ENCODE data around the gene GGT6.
"Not testable (repeated sequence)": the region's sequence is repeated elsewhere in the genome, so short reads cannot be mapped to it uniquely, and the experiment has no call there.

The GGT6 gene, protein sequence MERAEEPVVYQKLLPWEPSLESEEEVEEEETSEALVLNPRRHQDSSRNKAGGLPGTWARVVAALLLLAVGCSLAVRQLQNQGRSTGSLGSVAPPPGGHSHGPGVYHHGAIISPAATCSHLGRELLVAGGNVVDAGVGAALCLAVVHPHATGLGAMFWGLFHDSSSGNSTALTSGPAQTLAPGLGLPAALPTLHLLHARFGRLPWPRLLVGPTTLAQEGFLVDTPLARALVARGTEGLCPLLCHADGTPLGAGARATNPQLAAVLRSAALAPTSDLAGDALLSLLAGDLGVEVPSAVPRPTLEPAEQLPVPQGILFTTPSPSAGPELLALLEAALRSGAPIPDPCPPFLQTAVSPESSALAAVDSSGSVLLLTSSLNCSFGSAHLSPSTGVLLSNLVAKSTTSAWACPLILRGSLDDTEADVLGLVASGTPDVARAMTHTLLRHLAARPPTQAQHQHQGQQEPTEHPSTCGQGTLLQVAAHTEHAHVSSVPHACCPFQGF

DNA sequence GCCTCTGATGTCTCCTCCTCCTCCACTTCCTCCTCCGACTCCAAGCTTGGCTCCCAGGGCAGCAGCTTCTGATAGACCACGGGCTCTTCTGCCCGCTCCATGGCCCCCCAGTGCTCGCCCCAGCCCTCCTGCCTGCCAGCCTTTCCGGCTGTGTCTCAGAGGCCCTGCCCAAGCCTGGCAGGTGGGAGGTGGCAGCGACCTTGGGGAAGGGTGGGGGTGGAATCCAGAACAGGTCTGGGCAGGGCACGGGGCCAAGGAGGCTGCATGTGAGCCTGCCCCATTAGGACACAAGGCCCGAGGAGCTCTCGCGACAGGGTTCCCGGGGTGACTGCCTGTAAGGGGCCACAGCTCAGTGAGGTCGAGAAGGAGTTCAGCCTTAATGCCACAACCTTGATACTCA lies at the start of gene GGT6:
TSS of gene GGT6 (minus strand) at position 157 of the 400 bp plus-strand sequence. CDS start at position 101, 56 bp downstream.
- DNase-seq: peak; percentile 62

DNA sequence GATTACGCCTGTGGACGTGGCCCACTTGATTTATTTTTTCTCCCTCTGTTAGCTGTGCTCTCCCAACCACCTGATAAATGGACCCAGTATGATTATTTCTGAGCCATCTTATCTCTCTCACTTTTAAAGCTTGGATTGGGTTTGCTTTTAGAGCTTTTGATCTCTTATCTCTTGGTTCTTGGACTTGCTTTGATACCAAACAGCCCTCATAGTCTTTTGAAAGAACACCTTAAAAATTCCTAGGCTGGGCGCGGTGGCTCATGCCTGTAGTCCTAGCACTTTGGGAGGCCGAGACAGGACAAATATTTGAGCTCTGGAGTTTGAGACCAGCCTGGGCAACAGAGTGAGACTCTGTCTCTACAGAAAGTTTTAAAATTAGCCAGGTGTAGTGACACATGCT lies 49.8 kb upstream of the GGT6 start:
- no peak for DNase-seq

DNA sequence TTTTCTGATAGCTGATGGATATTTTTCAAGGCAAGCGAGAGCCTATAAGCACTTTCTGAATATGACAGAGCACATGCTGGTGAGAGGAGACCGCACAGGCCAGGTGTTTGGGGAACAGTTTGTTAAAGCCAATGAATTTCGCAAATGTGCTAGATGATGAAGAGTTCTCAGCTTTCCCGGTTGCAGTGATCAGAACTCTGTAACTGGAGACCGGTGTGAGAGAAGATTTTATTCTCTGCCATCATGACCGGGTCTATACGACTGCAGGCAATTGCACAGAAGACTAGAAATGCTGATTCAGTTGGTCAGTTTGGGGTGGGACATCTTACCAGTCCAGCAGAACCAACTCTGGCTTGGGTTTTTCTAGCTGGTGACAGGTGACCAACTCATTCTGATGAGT lies 49.4 kb upstream of the GGT6 start:
- no peak for DNase-seq

DNA sequence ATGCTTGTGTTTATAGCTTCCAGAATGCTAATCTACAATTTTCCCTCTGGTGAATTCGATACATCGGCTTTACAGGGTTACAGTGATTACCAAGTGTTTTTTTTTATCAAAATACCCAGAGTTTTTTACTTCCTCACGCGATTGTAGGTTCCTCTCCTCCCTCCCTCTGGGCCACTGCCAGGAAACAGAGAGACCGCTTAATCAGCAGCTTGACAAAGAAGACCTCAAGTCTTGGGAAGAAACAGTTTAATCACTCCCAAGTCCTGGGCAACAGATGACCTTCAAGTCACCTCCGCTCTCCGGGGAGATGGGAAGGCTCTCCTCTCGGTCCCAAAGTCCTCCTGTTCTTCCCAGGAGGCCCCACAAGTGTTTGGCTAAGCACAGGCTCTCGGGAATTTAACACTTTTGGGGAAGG lies 47.4 kb upstream of the GGT6 start:
- DNase-seq: peak; percentile 10

DNA sequence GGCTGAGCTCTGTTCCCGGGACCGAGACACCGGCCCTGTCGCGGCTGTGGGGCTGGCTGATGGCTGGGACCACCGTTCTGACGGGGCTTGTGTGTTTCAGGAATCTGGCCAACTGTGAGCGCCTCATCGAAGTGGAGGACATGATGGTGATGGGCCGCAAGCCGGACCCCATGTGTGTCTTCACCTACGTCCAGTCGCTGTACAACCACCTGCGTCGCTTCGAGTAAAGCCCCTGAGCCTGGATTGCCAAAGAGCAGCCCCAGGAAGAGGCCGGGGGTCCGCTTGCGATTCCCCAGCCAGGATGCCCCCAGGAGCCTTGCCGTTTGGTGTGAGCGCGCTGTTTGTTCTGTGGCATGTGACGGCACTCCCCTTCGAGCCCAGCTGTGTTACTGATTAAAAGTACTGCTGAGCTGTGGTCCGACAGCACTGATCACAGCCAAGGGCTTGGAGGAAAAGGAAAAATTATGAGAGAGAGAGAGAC lies 46.9 kb upstream of the GGT6 start:
- no peak for DNase-seq

DNA sequence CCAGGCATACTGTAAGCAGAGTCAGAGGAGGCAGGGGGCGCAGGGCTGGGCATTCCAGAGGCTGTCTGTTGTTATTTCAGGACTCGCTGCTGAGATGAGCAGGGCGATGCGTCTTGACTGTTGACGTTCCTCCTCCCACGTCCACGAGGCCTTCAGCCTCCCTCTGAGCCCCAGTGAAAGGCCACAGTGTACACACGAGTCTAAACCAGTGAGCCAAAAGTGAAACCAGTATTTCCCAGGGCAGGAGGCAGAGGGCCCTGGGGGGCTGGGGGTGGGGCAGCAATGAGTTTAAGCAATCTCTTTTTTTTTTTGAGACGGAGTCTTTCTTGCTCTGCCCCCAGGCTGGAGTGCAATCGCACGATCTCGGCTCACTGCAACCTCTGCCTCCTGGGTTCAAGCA lies 45.4 kb upstream of the GGT6 start:
- no peak for DNase-seq

DNA sequence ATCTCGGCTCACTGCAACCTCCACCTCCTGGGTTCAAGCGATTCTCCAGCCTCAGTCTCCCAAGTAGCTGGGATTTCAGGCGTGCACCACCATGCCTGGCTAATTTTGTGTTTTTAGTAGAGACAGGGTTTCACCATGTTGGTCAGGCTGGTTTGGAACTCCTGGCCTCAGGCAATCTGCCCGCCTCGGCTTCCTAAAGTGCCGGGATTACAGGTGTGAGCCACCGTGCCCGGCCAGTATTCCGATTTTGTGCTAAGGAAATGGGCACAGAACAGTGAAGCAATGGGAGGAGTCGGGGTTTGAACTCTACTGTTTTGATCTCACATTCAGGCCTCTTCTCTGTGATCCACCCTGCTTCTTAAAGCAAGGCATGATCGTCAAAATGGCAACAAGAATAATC lies 44.4 kb upstream of the GGT6 start:
- DNase-seq: not testable (repeated sequence)

DNA sequence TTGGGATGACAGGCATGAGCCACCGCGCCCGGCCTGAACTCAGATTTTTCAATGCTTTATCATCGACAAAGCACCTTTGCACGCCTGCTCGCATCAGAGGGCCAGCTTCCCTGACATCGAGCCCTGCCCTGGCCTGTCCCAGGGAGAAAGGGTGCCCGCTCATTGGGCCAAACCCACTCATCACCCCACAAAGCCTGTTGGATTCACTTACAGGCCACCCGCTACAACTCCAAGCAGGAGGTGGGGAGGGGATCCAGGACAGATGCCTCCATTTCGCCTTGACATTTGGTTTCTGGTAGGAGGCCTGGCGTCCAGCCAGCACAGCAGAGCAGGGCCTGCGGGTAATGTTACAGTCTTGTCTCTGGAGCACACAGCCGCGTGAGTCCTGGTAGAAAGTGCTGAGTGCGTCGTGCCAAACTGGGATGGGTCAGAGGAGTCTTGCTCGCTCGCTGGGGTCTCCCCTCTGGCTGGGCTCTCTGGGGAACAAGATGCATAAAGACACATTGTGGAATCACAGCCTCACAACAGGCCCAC lies 43.8 kb upstream of the GGT6 start:
- DNase-seq: peak; percentile 88

DNA sequence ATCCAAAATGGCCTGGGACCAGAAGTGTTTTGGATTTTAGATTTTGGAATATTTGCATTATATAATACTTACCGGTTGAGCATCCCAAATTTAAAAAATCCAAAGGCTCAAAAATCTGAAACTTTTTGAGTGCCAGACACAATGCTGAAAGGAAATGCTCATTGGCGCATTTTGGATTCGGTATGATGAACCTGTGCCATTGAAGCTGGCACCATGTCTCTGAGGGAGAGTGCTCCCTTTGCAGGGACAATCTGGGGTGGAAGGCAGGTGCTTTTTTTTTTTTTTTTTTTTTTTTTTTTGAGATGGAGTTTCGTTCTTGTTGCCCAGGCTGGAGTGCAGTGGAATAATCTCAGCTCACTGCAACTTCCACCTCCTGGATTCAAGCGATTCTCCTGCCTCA lies 41.7 kb upstream of the GGT6 start:
- no peak for DNase-seq

DNA sequence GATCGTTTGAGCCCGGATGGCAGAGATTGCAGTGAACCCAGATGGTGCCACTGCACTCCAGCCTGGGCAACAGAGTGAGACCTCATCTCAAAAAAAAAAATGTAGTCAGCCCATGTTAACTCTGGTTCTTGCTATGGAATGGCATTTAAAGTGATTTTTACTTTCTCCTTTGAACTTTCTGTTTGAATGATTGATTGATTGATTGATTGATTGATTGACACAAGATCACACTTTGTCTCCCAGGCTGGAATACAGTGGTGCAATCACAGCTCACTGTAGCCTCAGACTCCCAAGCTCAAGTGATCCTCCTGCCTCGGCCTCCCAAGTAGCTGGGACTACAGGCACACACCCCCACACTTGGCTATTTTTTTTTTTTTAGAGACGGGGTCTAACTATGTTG lies 40.9 kb upstream of the GGT6 start:
- DNase-seq: no peak

DNA sequence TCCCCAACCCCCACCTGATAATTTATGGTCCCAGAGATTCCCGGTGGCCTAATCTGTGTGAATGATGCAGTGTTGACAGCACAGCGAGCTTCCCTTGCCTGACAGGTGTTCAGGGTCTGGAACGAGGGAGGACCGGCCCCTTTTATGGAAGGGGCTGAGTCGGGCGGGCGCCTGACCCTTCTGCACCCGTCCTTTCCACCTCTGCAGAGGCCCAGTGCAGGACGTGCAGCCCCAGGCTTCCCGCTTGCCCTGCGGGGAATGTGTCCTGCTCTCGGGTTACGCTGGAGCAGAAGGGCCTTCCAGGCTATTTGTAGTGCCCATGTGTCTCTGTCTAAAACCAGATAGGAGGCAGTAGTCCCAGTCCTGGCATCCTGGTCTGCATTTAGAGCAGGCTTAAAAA lies 40.2 kb upstream of the GGT6 start:
- no peak for DNase-seq

DNA sequence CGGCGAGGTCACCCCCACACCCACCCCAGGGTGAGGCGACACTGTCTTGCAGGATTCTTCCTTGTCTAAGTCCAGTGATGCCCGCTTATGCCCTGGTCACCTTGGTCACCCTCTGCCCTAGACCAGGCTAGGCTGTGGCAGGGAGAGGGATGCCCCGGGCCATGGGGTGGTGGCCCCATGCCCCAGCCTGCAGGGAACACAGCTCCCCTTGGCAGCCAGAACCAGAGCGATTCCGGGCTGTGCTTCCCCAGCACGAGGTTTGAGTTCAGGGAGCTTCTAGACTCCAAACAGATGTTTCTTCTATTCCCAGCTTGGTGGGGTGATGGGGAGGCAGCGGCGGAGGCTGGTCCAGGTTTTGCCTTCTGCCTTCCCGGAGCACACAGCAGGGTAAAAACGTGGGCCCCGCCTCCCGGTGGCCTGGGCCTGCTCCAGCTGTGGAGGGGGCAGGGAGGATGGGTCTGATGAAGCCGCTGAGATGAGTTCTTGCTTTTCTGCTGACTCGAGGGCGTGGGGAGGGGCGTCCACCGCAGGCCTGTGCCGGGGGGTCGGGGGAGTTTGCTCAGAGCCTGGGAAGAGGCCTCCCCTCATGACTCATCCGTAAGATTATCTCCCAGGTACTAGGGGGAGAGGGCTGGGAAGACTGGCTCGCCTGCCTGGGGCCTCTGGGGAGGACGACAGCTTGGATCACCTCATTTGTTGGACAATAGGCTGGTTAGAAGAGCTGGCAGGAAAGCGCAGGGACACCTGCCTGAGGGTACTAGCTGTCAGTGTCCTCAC lies 39.3 kb upstream of the GGT6 start:
- DNase-seq: no peak

DNA sequence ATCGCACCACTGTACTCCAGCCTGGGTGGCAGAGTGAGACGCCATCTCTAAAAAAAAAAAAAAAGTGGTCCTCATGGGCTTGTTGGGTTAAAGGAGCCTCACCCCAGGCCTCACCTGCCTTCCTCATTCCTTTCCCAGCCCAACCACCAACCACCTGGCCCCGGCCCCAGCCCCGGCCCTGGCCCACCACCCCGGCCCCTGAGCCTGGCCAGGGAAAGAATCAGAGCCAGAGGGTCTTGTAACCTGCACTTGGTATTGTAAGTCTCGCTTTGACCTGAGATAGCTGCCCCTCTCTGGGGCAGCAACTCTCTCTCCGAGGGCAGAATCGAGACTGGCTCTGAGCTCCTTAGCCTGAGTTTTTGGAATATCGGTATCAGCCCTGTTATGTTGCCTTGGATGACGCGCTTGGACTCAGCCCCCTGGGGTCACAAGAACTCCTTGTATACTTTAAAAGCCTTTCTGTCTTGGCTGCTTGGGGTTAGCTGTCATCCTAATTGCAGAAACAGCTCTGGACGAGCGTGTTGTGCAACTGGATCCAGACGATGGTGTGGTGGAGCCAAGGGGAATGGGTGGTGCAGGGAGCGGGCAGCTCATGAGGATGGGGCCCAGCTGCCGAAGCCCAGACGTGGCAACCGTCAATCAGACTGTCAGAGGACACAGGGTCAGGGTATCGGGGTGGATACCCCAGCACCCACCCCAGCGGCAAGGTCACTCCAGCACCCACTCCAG lies 38.6 kb upstream of the GGT6 start:
- DNase-seq: no peak

DNA sequence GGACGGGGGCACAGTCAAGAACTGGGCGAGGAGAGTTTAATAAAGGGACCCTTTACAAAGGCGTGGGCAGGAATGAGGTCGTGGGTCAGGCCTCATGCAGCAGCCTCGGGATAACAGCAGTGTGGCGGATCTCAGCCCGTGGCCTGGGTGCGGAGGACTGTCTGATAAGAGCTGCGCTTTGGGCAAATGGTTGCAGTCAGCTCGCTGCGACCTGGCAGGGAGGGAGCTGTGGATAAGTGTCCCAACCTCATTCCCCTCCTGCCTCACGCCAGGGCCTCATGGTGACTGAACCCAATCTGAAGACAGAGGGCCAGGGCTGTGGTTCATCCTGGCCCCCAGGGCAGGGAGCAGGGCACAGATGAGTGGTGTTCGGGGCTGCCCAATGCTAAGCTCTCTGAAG lies 37.6 kb upstream of the GGT6 start:
- no peak for DNase-seq

DNA sequence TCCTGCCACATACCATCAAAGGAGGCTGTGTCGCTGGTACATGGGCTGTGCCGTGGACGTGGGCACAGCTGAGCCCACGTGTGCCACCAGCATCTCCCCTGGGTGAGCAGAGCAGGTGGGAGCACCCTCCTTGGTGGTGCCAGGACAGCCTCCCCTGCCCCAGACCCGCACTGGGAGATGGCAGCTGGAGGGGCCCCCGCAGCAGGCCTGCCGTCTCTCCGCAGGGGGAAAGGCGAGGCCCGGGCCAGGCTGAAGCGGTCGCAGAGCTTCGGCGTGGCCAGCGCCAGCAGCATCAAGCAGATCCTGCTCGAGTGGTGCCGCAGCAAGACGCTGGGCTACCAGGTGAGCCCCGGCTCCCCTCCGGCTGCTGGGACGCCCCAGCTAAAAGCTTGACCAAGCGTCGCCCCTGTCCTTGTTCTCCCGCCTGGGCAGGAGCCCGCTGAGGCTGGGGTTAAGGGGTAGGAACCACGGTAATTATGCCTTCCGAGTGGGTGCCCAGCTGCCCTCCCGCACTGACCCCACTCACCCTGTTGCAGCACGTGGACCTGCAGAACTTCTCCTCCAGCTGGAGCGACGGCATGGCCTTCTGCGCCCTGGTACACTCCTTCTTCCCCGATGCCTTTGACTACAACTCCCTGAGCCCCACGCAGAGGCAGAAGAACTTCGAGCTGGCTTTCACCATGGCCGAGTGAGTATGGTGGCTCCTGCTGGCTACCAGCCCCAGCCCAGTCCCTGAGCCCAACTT lies 36.4 kb upstream of the GGT6 start:
- no peak for DNase-seq

DNA sequence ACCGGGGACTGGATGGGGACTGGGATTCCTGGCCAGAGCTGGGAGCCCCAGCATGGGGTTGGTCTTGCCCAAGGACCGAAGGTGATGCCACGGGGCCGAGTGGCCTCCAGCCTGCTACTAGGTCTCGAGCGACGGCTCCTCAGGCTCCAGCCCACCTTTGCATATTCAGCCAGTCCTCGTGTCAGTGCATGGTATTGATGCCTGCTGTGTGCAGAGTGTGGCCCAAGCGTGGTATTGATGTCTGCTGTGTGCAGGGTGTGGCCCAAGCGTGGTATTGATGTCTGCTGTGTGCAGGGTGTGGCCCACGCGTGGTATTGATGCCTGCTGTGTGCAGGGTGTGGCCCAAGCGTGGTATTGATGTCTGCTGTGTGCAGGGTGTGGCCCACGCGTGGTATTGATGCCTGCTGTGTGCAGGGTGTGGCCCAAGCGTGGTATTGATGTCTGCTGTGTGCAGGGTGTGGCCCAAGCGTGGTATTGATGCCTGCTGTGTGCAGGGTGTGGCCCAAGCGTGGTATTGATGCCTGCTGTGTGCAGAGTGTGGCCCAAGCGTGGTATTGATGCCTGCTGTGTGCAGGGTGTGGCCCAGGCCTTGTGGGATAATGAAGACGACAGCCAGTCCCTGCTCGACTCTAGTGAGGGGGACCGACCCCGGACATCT lies 35.4 kb upstream of the GGT6 start:
- not testable (repeated sequence) for DNase-seq

DNA sequence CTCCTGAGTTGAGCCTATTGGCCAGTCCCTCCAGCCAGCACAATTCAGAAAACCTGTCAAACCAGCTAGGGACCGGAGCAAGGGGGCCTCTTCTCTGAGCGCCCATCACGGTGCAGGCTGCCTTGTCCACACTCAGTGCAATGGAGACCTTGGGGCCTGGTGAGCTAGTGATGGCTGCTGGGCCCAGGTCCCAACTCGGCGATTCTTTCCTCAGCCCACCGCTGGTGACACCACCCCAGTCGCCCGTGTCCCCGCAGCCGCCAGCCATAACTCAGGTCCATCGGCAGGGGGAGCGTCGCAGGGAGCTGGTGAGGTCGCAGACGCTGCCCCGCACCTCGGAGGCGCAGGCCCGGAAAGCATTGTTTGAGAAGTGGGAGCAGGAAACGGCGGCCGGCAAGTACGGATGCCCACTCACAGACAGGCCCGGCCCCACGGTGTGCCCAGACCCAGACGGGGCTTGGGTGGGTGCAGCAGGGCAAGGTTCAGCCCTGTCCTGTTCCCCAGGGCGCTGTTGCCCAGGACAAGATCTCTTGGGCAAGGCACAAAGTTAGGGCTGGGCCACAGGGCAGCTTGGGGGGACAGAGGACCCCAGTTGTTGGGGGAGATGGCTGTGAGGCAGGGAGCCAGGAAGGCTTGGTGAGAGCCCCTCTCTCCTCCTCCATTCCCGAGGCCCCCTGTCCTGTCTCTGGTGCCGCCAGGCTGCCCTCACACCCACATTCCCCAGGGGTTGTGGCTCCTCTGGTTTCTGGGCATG lies 34.7 kb upstream of the GGT6 start:
- no peak for DNase-seq

DNA sequence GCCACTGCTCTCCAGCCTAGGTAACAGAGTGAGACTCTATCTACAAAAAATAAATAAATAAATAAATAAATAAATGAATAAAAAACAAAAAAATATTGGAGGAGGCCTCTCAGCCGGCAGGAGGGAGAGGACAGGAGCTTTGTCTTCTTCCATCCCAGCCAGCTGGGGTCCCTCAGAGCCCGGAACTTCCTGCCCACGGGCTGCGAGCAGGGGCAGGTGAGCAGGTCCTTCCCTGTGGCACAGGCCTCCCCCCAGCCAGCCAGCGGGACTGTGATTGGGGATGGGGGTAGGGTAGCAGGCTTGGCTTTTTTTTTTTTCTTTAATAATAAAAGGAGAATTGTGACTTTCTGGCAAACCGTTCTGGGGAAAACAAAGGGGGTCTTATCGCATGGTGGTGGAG lies 34.0 kb upstream of the GGT6 start:
- DNase-seq: no peak

DNA sequence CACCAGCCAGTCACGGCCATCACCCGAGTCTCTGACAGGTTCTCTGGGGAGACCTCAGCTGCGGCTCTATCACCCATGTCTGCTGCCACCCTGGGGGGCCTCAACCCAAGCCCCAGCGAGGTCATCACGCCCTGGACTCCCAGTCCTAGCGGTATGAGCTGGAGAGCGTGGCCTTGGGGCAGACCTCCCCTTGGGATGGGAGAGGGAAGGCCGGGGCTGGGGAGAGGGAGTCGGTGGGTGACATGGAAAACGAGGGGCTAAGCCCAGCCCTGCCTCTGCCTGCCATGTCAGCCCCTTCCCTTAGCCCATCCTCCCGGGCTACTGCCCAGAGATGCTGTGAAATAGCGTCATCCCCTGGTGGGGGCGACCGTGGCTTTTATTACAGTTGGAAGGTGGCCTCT lies 32.6 kb upstream of the GGT6 start:
- no peak for DNase-seq

DNA sequence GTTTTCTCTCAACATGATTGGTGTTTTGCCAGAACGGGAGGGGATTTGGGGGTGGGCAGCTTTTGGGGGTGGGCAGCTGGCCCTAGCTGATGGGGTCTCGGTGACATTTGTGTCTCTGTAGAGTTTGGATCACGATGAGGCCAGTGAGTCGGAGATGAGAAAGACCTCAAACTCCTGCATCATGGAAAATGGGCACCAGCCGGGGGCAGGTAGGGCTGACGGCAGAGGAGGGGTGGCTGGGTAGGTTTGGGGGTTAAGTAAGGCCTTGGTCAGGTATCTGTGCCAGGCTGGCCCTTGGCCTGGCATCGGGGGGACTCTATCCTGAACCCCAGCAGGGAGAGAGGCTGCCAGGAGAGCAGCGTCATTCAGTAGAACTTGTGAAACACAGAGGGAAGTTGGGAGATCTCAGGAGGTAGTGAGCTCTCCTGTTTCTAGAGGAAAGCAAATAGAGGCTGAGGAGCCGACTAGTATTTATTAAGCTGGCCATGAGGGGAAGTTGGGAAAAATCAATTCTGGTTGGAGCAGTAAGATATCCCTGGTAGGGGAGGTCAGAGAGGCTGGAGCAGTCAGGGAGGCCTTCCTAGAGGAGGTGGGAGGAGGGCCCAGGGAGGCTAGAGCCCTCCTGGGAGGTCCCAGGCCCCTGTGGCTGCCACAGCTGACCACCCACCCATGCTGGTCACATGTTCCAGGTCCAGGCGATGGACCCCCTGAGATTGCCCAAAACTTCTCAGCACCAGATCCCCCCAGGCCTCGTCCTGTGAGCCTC lies 32.0 kb upstream of the GGT6 start:
- DNase-seq: no peak
